Measurements from ENCODE around the gene MFAP2. TPM values are rescaled to one million over a fixed set of nuclear protein-coding genes. Genes with fewer than 3 reads are reported as not detected.
"Not testable (repeated sequence)": the region's sequence is repeated elsewhere in the genome, so short reads cannot be mapped to it uniquely, and the experiment has no call there.

MFAP2 gene
- polyA plus RNA-seq, 3 donors = not detected

DNA sequence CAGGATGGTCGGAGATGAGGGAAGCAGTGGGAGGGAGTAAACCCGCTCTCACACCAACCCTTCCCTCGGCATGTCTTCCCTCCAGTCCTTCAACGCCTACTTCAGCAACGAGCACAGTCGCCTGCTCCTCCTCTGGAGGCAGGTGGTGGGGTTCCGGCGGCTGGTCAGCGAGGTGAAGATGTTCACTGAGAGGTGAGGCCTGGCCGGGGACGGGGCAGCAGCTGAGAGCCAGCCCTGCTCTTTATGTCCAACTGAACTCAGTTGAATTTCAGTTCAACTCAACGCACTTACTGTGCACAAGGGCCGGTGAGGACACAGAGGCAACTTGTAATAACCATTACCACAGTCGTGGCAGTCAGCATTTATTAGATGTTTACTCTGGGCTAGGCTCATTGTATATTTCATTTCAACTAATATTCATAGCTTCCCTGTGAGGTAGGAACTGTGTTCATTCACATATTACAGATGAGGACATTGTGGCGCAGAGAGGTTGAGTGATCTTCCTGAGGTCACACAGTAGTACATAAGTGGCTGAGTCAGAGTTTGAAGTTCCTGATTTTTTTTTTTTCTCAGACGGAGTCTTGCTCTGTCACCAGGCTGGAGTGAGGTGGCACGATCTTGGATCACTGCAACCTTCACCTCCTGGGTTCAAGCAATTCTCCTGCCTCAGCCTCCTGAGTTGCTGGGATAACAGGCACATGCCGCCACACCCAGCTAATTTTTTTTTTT is 49.0 kb downstream of the MFAP2 start:
- H3K4me3 Mint-ChIP-seq; H2AFZ ChIP-seq (ENCODE audit: insufficient read depth, low read depth, low read length, poor library complexity, severe bottlenecking); H3K79me2 ChIP-seq (ENCODE audit: insufficient read depth, low read length); H3K27me3 Mint-ChIP-seq (ENCODE audit: low read depth in 3 of 3); H3K27ac ChIP-seq (ENCODE audit: low read depth in 1 of 2, low read length in 2 of 2); H3K9ac ChIP-seq (ENCODE audit: insufficient read depth, low read length, poor library complexity, severe bottlenecking); H3K27me3 ChIP-seq (ENCODE audit: control insufficient read depth in 2 of 2, insufficient read depth in 2 of 2, low read length in 2 of 2); H3K36me3 ChIP-seq (replicated peaks in 1 of 2; ENCODE audit: control insufficient read depth in 1 of 2, insufficient read depth in 2 of 2, low read length in 2 of 2); H4K20me1 ChIP-seq (ENCODE audit: insufficient read depth, low read length); H3K4me3 ChIP-seq (replicated peaks in 1 of 3; ENCODE audit: low read depth in 2 of 3, low read length in 3 of 3); intact Hi-C loops (cut with micrococcal nuclease); H3K9me3 Mint-ChIP-seq; H3K4me2 ChIP-seq (replicated peaks; ENCODE audit: extremely low read depth, low read length, poor library complexity, severe bottlenecking); H3K27ac Mint-ChIP-seq; H3K4me1 ChIP-seq (ENCODE audit: control insufficient read depth in 1 of 2, insufficient read depth in 2 of 2, low read length in 2 of 2); H3K9me3 ChIP-seq (replicated peaks in 1 of 2; ENCODE audit: control insufficient read depth in 1 of 2, insufficient read depth in 1 of 2, low read length in 2 of 2); H3K4me1 Mint-ChIP-seq: not testable (repeated sequence)
- peak in 2 of 3 donors; percentile 14 to 26 for DNase-seq
- WGBS (ENCODE audit: insufficient coverage) = 89% methylated on average over 14 of the region's 18 CpGs
- peaks cover 6 to 18% of the 10 kb centered on the region in 2 donors for H3K36me3 Mint-ChIP-seq

- H3K36me3 ChIP-seq (replicated peaks in 1 of 2; ENCODE audit: control insufficient read depth in 1 of 2, insufficient read depth in 2 of 2, low read length in 2 of 2); DNase-seq; H2AFZ ChIP-seq (ENCODE audit: insufficient read depth, low read depth, low read length, poor library complexity, severe bottlenecking); intact Hi-C loops (cut with micrococcal nuclease); H3K4me1 ChIP-seq (ENCODE audit: control insufficient read depth in 1 of 2, insufficient read depth in 2 of 2, low read length in 2 of 2); H3K4me1 Mint-ChIP-seq; H3K9me3 Mint-ChIP-seq; H3K9ac ChIP-seq (ENCODE audit: insufficient read depth, low read length, poor library complexity, severe bottlenecking); H3K4me3 ChIP-seq (replicated peaks in 1 of 3; ENCODE audit: low read depth in 2 of 3, low read length in 3 of 3); H4K20me1 ChIP-seq (ENCODE audit: insufficient read depth, low read length); H3K79me2 ChIP-seq (ENCODE audit: insufficient read depth, low read length); H3K4me2 ChIP-seq (replicated peaks; ENCODE audit: extremely low read depth, low read length, poor library complexity, severe bottlenecking); H3K27ac Mint-ChIP-seq; H3K27ac ChIP-seq (ENCODE audit: low read depth in 1 of 2, low read length in 2 of 2); H3K9me3 ChIP-seq (replicated peaks in 1 of 2; ENCODE audit: control insufficient read depth in 1 of 2, insufficient read depth in 1 of 2, low read length in 2 of 2); H3K27me3 Mint-ChIP-seq (ENCODE audit: low read depth in 3 of 3); H3K27me3 ChIP-seq (ENCODE audit: control insufficient read depth in 2 of 2, insufficient read depth in 2 of 2, low read length in 2 of 2); H3K4me3 Mint-ChIP-seq: not testable (repeated sequence)
- peaks cover 6 to 14% of the 10 kb centered on the region in 2 donors for H3K36me3 Mint-ChIP-seq
- WGBS (ENCODE audit: insufficient coverage) = 95% methylated on average over 20 of the region's 24 CpGs
Measured at GRCh38 chr1:16929146-16930041, 51.0 kb downstream of the MFAP2 start.
